ENCODE data around the gene TMIGD1. TPM values are rescaled to one million over a fixed set of nuclear protein-coding genes. Genes with fewer than 3 reads are reported as not detected.

Gene TMIGD1
- total and polyA plus RNA-seq, 2 of the 13 experiments (the other 11 are each of a cell fraction or from before 2014, with no cell fraction given) = not detected

DNA sequence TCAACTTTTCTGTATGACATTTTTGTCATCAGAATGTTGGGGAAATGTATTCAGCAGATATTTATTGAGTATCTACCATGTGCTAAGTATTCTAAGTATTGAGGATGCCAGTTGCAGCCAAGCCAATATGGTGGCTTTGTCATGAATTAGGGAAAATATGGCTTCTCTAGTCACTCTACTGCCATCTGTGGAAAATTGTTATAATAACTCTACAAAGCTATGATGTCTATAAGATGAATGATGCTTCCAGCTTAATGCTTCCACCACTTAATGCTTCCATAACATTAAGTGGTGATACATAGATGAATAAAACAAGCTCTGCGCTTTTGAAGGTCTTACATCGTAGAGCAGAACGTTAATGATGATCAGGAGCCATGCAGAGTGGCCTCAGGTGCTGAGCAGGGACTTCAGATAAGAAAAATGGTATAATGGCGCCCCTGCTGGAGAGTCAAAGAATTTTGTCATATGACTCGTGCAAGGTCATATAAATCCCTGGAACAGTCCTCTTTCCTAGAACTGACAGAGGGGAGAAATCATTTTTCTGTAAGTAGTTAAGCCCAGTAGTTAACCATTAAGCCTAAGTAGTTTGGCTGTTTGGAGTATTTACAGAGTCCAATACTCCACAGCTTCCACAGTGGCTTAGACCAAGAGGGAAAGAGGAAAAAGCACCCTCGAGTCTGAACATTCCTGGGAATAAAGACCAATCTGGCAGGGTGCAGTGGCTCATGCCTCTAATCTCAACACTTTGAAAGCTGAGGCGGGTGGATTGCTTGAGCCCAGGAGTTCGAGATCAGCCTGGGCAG lies 2.7 kb upstream of the TMIGD1 start (continued):
- no peak for TF ChIP-seq ZNF781 (CRISPR knock-in tag; IDR thresholded peaks at IDR 0.05; ENCODE audit: borderline replicate concordance, not compliant biosample characterization)
- TF ChIP-seq, protein P1, sequence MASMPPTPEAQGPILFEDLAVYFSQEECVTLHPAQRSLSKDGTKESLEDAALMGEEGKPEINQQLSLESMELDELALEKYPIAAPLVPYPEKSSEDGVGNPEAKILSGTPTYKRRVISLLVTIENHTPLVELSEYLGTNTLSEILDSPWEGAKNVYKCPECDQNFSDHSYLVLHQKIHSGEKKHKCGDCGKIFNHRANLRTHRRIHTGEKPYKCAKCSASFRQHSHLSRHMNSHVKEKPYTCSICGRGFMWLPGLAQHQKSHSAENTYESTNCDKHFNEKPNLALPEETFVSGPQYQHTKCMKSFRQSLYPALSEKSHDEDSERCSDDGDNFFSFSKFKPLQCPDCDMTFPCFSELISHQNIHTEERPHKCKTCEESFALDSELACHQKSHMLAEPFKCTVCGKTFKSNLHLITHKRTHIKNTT (CRISPR knock-in tag; IDR thresholded peaks at IDR 0.05) = no peak
- no peak for TF ChIP-seq ZFP36L2 (CRISPR knock-in tag; IDR thresholded peaks at IDR 0.05)
- TF ChIP-seq, protein P2, sequence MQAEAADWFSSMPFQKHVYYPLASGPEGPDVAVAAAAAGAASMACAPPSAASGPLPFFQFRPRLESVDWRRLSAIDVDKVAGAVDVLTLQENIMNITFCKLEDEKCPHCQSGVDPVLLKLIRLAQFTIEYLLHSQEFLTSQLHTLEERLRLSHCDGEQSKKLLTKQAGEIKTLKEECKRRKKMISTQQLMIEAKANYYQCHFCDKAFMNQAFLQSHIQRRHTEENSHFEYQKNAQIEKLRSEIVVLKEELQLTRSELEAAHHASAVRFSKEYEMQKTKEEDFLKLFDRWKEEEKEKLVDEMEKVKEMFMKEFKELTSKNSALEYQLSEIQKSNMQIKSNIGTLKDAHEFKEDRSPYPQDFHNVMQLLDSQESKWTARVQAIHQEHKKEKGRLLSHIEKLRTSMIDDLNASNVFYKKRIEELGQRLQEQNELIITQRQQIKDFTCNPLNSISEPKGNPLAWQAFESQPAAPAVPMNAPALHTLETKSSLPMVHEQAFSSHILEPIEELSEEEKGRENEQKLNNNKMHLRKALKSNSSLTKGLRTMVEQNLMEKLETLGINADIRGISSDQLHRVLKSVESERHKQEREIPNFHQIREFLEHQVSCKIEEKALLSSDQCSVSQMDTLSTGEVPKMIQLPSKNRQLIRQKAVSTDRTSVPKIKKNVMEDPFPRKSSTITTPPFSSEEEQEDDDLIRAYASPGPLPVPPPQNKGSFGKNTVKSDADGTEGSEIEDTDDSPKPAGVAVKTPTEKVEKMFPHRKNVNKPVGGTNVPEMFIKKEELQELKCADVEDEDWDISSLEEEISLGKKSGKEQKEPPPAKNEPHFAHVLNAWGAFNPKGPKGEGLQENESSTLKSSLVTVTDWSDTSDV (CRISPR knock-in tag; IDR thresholded peaks at IDR 0.05) = no peak
- TF ChIP-seq HIVEP1 (CRISPR knock-in tag; IDR thresholded peaks at IDR 0.05) = no peak
- no peak for TF ChIP-seq NAIF1 (CRISPR knock-in tag; IDR thresholded peaks at IDR 0.05; ENCODE audit: borderline replicate concordance)
- no peak for TF ChIP-seq ZNF33B (CRISPR knock-in tag; IDR thresholded peaks at IDR 0.05)
- peak; percentile 27; the same call in 1 of the 2 replicates for TF ChIP-seq YEATS4 (CRISPR knock-in tag; IDR thresholded peaks at IDR 0.05; ENCODE audit: borderline replicate concordance)
- TF ChIP-seq ZBTB7A (CRISPR knock-in tag; IDR thresholded peaks at IDR 0.05) = no peak
- TF ChIP-seq, protein P3, sequence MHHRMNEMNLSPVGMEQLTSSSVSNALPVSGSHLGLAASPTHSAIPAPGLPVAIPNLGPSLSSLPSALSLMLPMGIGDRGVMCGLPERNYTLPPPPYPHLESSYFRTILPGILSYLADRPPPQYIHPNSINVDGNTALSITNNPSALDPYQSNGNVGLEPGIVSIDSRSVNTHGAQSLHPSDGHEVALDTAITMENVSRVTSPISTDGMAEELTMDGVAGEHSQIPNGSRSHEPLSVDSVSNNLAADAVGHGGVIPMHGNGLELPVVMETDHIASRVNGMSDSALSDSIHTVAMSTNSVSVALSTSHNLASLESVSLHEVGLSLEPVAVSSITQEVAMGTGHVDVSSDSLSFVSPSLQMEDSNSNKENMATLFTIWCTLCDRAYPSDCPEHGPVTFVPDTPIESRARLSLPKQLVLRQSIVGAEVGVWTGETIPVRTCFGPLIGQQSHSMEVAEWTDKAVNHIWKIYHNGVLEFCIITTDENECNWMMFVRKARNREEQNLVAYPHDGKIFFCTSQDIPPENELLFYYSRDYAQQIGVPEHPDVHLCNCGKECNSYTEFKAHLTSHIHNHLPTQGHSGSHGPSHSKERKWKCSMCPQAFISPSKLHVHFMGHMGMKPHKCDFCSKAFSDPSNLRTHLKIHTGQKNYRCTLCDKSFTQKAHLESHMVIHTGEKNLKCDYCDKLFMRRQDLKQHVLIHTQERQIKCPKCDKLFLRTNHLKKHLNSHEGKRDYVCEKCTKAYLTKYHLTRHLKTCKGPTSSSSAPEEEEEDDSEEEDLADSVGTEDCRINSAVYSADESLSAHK (CRISPR knock-in tag; IDR thresholded peaks at IDR 0.05; ENCODE audit: borderline replicate concordance) = no peak
- TF ChIP-seq POGZ (CRISPR knock-in tag; IDR thresholded peaks at IDR 0.05) = peak; percentile 72
- TF ChIP-seq, protein P4, sequence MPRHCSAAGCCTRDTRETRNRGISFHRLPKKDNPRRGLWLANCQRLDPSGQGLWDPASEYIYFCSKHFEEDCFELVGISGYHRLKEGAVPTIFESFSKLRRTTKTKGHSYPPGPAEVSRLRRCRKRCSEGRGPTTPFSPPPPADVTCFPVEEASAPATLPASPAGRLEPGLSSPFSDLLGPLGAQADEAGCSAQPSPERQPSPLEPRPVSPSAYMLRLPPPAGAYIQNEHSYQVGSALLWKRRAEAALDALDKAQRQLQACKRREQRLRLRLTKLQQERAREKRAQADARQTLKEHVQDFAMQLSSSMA (CRISPR knock-in tag; IDR thresholded peaks at IDR 0.05) = no peak
- TF ChIP-seq MIER3 (CRISPR knock-in tag; IDR thresholded peaks at IDR 0.05; ENCODE audit: borderline replicate concordance) = no peak
- TF ChIP-seq CREM (IDR thresholded peaks at IDR 0.05) = peak; percentile 48
- no peak for TF ChIP-seq CREM (CRISPR knock-in tag; IDR thresholded peaks at IDR 0.05)
- peak; percentile 43; the same call in 1 of the 2 replicates for TF ChIP-seq ZNF749 (CRISPR knock-in tag; IDR thresholded peaks at IDR 0.05; ENCODE audit: borderline replicate concordance)
- no peak for TF ChIP-seq ZNF382 (CRISPR knock-in tag; IDR thresholded peaks at IDR 0.05; ENCODE audit: borderline replicate concordance)
- TF ChIP-seq JARID2 (CRISPR knock-in tag; IDR thresholded peaks at IDR 0.05; ENCODE audit: insufficient replicate concordance) = no peak
- TF ChIP-seq GPN1 (CRISPR knock-in tag; IDR thresholded peaks at IDR 0.05; ENCODE audit: borderline replicate concordance) = no peak
- TF ChIP-seq ISL2 (CRISPR knock-in tag; IDR thresholded peaks at IDR 0.05) = peak; percentile 83
- TF ChIP-seq ZNF780A (CRISPR knock-in tag; IDR thresholded peaks at IDR 0.05) = no peak
- TF ChIP-seq FOXM1 (CRISPR knock-in tag; IDR thresholded peaks at IDR 0.05) = no peak
- 0 out of 2 replicates have a peak, but pooled peaks have one; percentile 53 for TF ChIP-seq BRCA1 (CRISPR knock-in tag; IDR thresholded peaks at IDR 0.05)
- no peak for TF ChIP-seq ZSCAN30 (CRISPR knock-in tag; IDR thresholded peaks at IDR 0.05)
